IPS-20b (cell line): ENCODE results near the gene LINGO1.

Source experiments
- H3K27ac ChIP-seq: one replicate; pipeline ENCODE4 v1.5.1; 2013; ENCODE audit warnings: low read length
- H3K27me3 ChIP-seq: 2 replicates; pipeline ENCODE4 v1.6.1; 2013; ENCODE audit warnings: mild to moderate bottlenecking, low read length, inconsistent platforms; ENCODE audit not compliant: insufficient read depth
- H3K36me3 ChIP-seq: 2 replicates; pipeline ENCODE4 v1.6.1; 2013; ENCODE audit warnings: low read depth, mild to moderate bottlenecking, inconsistent platforms, low read length, moderate library complexity; ENCODE audit not compliant: insufficient read depth
- H3K4me1 ChIP-seq: 2 replicates; pipeline ENCODE4 v1.6.1; 2013; ENCODE audit warnings: mild to moderate bottlenecking, control low read depth, inconsistent platforms, low read length, moderate library complexity; ENCODE audit not compliant: insufficient read depth
- H3K4me3 ChIP-seq: 2 replicates; pipeline ENCODE4 v1.5.1; 2013; ENCODE audit warnings: mild to moderate bottlenecking, low read length, inconsistent platforms
- H3K9ac ChIP-seq: 2 replicates; pipeline ENCODE4 v1.6.1; 2013; ENCODE audit warnings: low read depth, mild to moderate bottlenecking, inconsistent platforms, low read length, moderate library complexity
- H3K9me3 ChIP-seq: 2 replicates; pipeline ENCODE4 v1.6.1; 2013; ENCODE audit warnings: mild to moderate bottlenecking, low read depth, low read length, inconsistent platforms; ENCODE audit not compliant: insufficient read depth

The LINGO1 gene

GRCh38 chr15:77582763-77583162, 49.9 kb downstream of the LINGO1 start:
- Histone ChIP-seq H3K9ac (no peak overlapping the region), H3K36me3 (no peaks in the 10 kb centered on the region), H3K27me3 (no peaks in the 10 kb centered on the region), H3K4me1 (no peaks in the 10 kb centered on the region), H3K27ac (no peak overlapping the region), H3K9me3 (no peaks in the 10 kb centered on the region), H3K4me3 (no peak overlapping the region)

GRCh38 chr15:77581896-77582569, 50.7 kb downstream of the LINGO1 start:
- H3K36me3 ChIP-seq, result no peaks in the 10 kb centered on the region
- H3K4me1 ChIP-seq, result no peaks in the 10 kb centered on the region
- no peaks in the 10 kb centered on the region for H3K27me3 ChIP-seq

GRCh38 chr15:77580996-77581682, 51.6 kb downstream of the LINGO1 start:
- no peaks in the 10 kb centered on the region for H3K27me3 ChIP-seq
- no peak overlapping the region for H3K27ac ChIP-seq

More at GRCh38 chr15:77581896-77582569, 50.7 kb downstream of the LINGO1 start:
- H3K9me3 ChIP-seq, result no peaks in the 10 kb centered on the region
- H3K9ac ChIP-seq, result no peak overlapping the region
- H3K4me3 ChIP-seq, result no peak overlapping the region
- H3K27ac ChIP-seq, result no peak overlapping the region

GRCh38 chr15:77579498-77580188, 53.1 kb downstream of the LINGO1 start:
- no peaks in the 10 kb centered on the region for H3K4me1 ChIP-seq
- H3K9ac ChIP-seq, result no peak overlapping the region
- H3K27me3 ChIP-seq, result no peaks in the 10 kb centered on the region
- no peak overlapping the region for H3K27ac ChIP-seq
- no peaks in the 10 kb centered on the region for H3K9me3 ChIP-seq
- no peaks in the 10 kb centered on the region for H3K36me3 ChIP-seq
- H3K4me3 ChIP-seq, result no peak overlapping the region

More at GRCh38 chr15:77580996-77581682, 51.6 kb downstream of the LINGO1 start:
- no peaks in the 10 kb centered on the region for H3K36me3 ChIP-seq
- no peak overlapping the region for H3K9ac ChIP-seq
- no peaks in the 10 kb centered on the region for H3K9me3 ChIP-seq
- H3K4me1 ChIP-seq, result no peaks in the 10 kb centered on the region
- H3K4me3 ChIP-seq, result no peak overlapping the region

GRCh38 chr15:77578641-77579372, 53.9 kb downstream of the LINGO1 start:
- H3K9ac ChIP-seq, result no peak overlapping the region
- no peak overlapping the region for H3K4me3 ChIP-seq
- no peaks in the 10 kb centered on the region for H3K4me1 ChIP-seq
- no peak overlapping the region for H3K27ac ChIP-seq
- H3K27me3 ChIP-seq, result no peaks in the 10 kb centered on the region
- no peaks in the 10 kb centered on the region for H3K9me3 ChIP-seq
- no peaks in the 10 kb centered on the region for H3K36me3 ChIP-seq

GRCh38 chr15:77577366-77577950, 55.3 kb downstream of the LINGO1 start:
- H3K9ac ChIP-seq, result no peak overlapping the region
- H3K4me3 ChIP-seq, result no peak overlapping the region
- no peaks in the 10 kb centered on the region for H3K4me1 ChIP-seq
- no peaks in the 10 kb centered on the region for H3K9me3 ChIP-seq
- H3K27me3 ChIP-seq, result no peaks in the 10 kb centered on the region
- H3K27ac ChIP-seq, result no peak overlapping the region
- H3K36me3 ChIP-seq, result no peaks in the 10 kb centered on the region

- Histone ChIP-seq H3K4me1 (no peaks in the 10 kb centered on the region), H3K9me3 (no peaks in the 10 kb centered on the region), H3K4me3 (no peak overlapping the region), H3K36me3 (no peaks in the 10 kb centered on the region), H3K27me3 (no peaks in the 10 kb centered on the region), H3K9ac (no peak overlapping the region), H3K27ac (no peak overlapping the region)
Observed at GRCh38 chr15:77576538-77576937, 56.2 kb downstream of the LINGO1 start.

GRCh38 chr15:77575203-77575934, 57.3 kb downstream of the LINGO1 start:
- Histone ChIP-seq H3K36me3 (no peaks in the 10 kb centered on the region), H3K9me3 (no peaks in the 10 kb centered on the region), H3K4me1 (no peaks in the 10 kb centered on the region), H3K27ac (no peak overlapping the region), H3K4me3 (no peak overlapping the region), H3K9ac (no peak overlapping the region), H3K27me3 (no peaks in the 10 kb centered on the region)

GRCh38 chr15:77574521-77575202, 58.0 kb downstream of the LINGO1 start:
- peaks cover 4% of the 10 kb centered on the region; the same call in 1 of the 2 replicates for H3K4me1 ChIP-seq
- no peaks in the 10 kb centered on the region for H3K9me3 ChIP-seq
- H3K27ac ChIP-seq, result no peak overlapping the region
- no peak overlapping the region for H3K9ac ChIP-seq
- H3K36me3 ChIP-seq, result no peaks in the 10 kb centered on the region
- no peaks in the 10 kb centered on the region for H3K27me3 ChIP-seq
- H3K4me3 ChIP-seq, result no peak overlapping the region

- H3K9ac ChIP-seq, result no peak overlapping the region
- no peaks in the 10 kb centered on the region for H3K36me3 ChIP-seq
- no peak overlapping the region for H3K27ac ChIP-seq
- H3K4me1 ChIP-seq, result peaks cover 12% of the 10 kb centered on the region; the same call in 1 of the 2 replicates
- no peak overlapping the region for H3K4me3 ChIP-seq
- H3K9me3 ChIP-seq, result no peaks in the 10 kb centered on the region
- no peaks in the 10 kb centered on the region for H3K27me3 ChIP-seq
Observed at GRCh38 chr15:77573802-77574201, 58.9 kb downstream of the LINGO1 start.
